ENCODE data around the gene CCR2.

CCR2 gene

GRCh38 chr3:46405301-46406019 is 51.5 kb downstream of the CCR2 start:
- peak; percentile 92 to 94 for DNase-seq

- peak; percentile 92 to 97 for DNase-seq
Measured at GRCh38 chr3:46406443-46406787, 52.5 kb downstream of the CCR2 start.

- peak; percentile 88 to 93 for DNase-seq
Measured at GRCh38 chr3:46406788-46407611, 53.1 kb downstream of the CCR2 start, which contains the start of the genes CCR5AS and CCRL2. Gene CCR5AS, minus strand, starts transcription at chr3:46407066. Gene CCRL2, plus strand, starts transcription at chr3:46407259. Its CDS starts 821 bp downstream, at chr3:46408080.

GRCh38 chr3:46407970-46408369 is 54.1 kb downstream of the CCR2 start:
- peak; percentile 36 to 63 for DNase-seq

GRCh38 chr3:46408853-46409252 is 54.9 kb downstream of the CCR2 start:
- no peak for DNase-seq

GRCh38 chr3:46409739-46410489 is 56.0 kb downstream of the CCR2 start:
- DNase-seq: no peak
